ENCODE data around the gene DUT. TPM values are rescaled to one million over a fixed set of nuclear protein-coding genes. Genes with fewer than 3 reads are reported as not detected.
"Not testable (repeated sequence)": the region's sequence is repeated elsewhere in the genome, so short reads cannot be mapped to it uniquely, and the experiment has no call there.

DUT gene
- polyA plus RNA-seq, 4 donors = 162 to 178 (median 168) TPM

DNA sequence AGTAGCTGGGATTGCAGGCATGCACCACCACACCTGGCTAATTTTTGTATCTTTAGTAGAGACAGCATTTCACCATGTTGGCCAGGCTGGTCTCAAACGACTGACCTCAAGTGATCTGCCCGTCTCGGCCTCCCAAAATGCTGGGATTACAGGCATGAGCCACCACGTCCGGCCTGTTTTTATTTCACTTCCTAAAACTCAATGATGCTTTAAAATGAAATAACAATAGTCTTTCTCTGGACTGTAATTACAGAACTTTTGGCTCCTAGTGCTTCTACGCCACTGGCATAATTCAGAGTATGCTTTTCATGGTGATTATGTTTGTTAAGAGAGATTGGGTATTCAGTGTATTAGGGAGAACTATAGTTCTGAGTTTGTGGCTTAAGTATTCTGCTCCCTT lies 5.0 kb upstream of the DUT start:
- DNase-seq (ENCODE audit: low read depth in 4 of 4, low spot score in 3 of 4) = not testable (repeated sequence)

DNA sequence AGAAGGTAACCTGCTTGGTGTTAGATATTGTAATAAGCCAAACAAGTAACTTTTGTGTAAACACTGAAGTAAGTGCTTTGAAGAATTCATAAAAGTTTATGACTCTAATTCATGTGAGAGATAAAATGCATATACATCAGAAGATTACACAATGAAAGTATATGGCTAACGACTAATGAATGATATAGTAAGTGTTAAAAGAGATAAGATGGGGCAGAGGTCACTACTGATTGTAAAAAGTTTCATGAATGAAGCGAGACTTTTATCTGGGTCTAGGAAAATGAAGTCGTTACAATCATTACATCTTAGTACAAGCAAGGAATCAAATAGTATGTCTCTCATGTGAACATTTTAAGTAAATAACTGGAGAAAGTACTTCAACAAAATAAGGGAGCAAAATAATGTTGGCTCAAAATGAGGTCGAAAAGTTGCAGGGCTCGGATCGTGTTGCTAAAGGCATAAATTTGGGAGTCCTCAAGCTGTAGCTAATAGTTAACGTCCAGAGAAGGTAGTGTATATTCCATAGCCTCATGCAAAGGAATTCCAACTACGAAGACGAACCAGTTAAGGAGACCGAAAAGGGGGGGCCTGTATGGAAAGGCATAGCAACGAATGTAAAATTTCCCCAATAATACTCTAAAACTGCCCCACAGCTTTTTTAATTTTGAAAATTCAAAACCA lies 984 bp upstream of the DUT start:
- peak in 1 of 4 donors; percentile 20 for DNase-seq (ENCODE audit: low read depth in 4 of 4, low spot score in 3 of 4)

DNA sequence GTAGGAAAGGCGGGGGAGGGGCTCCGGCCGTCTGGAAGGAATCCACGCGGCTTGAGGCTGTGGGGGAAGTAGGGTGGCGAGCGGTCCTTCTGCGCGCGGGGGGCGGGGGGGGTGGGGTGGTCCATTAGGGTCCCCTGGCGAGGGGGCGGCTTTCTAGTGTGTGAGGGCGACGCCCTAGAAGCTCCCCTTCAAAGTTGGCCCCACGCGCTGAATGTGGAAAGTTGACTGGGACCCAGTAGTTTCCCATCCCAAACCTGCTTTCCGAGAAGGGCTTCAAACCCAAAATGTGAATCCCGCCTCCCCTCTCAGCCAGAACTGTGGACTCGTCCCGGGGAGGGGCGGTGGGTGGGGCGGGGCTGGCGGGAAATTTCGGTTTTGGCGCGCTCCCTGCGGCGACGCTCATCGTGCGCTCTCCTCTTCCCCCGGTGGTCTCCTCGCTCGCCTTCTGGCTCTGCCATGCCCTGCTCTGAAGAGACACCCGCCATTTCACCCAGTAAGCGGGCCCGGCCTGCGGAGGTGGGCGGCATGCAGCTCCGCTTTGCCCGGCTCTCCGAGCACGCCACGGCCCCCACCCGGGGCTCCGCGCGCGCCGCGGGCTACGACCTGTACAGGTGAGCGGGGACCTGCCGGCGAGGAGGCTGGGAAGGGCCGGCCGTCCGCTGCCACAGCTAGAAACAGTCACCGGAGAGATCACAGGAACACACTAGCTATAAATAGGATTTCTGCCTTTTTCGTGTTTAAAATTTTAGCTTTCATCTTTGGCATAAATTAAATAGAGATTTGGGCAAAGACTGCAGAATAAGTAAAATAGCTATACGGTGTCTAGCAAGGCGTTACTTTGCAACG lies 790 bp downstream of the DUT start:
- DNase-seq (ENCODE audit: low read depth in 4 of 4, low spot score in 3 of 4) = peak; percentile 36 to 64 (median 60)

DNA sequence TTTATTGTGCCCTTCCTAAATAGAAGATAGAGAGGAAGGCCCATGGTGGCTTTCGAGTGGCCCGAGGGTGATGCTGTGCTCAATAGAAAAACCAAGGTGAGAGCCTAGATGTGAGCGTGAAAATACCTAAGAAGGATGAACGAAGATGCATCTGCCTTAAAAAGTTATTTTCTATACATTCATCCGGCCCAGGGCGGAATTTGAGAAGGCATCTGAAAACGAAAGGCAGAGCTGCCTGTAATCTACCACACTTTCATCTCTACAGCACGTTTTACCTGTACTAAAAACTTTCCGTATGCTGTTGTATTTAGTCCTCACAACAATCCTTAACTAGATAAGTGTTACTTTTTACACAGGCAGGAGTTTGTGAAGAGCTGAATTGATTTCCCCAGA lies 1.4 kb downstream of the DUT start:
- DNase-seq (ENCODE audit: low read depth in 4 of 4, low spot score in 3 of 4) = no peak

DNA sequence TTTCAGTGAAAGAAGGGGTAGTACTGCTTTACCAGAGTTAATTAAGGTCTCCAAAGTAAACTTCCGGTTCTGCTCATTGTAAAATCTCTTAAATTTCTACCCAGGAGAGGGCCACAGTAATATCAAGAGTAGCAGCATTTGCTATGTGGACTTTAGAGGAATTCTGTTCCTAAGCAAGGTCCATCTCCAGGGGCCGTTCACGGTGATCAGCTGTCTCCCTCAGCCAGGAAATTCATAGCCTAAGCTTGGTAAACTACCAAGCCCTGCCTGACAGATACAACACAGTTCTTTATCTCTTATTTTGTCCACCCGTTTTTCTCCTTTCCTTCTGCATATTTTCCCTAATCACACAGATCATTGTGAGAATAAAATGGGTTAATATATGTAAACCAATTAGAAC lies 2.3 kb downstream of the DUT start:
- DNase-seq (ENCODE audit: low read depth in 4 of 4, low spot score in 3 of 4) = no peak

DNA sequence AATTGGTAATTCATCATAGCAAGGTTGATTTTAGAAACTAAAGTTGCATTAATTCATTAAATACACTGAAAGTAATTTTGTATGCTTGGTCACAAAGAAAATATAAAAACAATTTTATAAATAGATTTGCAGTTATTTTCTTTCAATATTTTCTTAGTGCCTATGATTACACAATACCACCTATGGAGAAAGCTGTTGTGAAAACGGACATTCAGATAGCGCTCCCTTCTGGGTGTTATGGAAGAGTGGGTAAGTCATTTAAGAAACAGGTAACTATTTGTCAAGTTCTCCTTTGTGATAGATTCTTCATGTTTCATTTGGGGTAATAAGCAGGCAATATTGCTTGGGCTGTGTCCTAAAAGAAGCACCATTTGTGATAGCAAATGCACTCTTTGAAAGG lies 3.0 kb downstream of the DUT start:
- no peak for DNase-seq (ENCODE audit: low read depth in 4 of 4, low spot score in 3 of 4)

DNA sequence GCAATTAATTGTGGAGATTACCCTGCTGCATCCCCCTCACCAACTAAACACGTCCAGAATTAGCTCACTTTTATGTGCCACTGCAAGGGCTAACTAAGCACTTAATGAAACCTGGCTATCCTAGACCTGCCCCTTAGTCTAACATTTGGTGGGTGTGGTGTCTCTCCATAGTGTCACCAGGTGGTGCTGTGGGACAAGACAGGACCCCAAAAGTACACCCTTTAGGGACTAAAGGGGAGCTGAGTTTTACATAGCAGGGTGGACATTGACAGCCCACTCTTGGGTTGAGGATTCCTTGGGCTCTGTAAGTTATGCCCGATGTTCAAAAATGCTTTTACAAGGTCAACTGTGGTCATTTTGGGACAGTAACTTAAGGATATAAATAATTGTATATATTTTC lies 5.7 kb downstream of the DUT start:
- no peak for DNase-seq (ENCODE audit: low read depth in 4 of 4, low spot score in 3 of 4)

DNA sequence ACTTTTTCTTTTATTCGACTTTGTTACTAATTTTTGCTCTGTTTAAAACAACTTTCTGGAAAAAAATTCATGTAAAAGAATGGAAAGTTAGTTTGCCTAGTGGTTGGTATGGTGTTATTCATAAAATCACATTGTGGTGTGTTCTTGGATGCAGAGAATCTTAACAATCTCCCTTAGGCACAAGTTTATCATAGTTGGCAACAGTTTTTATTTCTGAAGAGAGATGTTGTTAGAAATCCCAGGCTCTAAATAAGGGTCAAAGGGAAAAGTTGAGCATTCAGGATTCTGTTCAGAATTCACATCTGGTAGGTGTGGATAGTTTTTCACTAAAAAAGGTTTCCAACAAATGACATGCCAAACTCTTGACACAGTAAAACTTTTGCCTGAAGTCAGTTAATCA lies 6.4 kb downstream of the DUT start:
- DNase-seq (ENCODE audit: low read depth in 4 of 4, low spot score in 3 of 4) = no peak

DNA sequence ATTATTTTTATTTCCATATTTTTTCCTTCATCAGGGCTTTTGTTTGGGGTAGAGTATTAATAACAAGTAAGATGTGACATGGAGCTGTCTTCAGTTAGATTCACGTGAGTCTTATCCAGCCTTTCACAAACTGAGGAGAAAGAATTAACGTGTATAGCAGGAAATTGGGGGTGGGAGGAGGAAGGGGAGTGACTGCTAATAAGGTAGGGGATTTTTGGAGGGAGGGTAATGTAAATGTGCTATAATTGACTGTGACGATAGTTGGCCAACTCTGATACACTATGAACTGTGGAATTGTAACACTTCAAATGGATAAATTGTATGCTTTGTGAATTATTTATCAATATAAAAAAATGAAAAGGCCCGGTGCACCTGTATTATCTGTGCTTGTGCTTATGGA lies 8.9 kb downstream of the DUT start:
- no peak for DNase-seq (ENCODE audit: low read depth in 4 of 4, low spot score in 3 of 4)

DNA sequence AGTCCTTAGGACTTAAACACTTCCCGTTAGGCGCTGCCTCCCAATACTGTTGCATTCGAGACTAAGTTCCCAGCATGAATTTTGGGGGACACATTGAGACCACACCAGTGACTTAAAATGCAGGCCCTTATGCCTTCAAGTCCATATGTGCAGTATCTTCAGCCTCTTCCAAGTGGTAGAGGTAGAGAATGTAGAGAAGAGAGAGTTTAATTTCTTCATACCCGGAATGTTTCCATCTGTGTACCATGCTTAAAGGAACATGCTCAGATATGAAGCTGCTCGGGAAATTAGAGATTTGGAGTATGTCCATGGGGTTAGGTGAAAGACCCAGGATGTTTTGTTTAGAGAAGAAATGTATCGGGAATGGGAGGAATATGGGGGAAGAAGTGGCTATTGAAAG lies 12.6 kb downstream of the DUT start:
- no peak for DNase-seq (ENCODE audit: low read depth in 4 of 4, low spot score in 3 of 4)

DNA sequence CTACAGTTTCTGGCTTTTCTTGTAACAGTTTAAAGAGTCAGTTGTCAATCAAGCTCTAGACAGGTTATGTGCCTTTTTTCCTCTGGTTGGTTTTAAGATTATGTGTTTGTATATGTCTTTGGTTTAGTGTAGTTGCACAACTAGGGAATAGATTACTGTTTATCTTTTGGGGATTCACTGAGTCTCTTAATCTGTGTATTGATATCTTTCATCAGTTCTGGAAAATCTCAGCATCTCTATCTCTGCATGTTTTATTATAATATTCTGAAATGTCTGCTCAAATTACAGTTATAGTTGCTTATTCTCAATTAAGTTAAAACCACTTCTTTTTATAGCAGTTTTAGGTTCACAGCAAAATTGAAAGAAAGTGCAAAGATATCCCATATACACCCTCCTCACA lies 14.3 kb downstream of the DUT start:
- no peak for DNase-seq (ENCODE audit: low read depth in 4 of 4, low spot score in 3 of 4)

DNA sequence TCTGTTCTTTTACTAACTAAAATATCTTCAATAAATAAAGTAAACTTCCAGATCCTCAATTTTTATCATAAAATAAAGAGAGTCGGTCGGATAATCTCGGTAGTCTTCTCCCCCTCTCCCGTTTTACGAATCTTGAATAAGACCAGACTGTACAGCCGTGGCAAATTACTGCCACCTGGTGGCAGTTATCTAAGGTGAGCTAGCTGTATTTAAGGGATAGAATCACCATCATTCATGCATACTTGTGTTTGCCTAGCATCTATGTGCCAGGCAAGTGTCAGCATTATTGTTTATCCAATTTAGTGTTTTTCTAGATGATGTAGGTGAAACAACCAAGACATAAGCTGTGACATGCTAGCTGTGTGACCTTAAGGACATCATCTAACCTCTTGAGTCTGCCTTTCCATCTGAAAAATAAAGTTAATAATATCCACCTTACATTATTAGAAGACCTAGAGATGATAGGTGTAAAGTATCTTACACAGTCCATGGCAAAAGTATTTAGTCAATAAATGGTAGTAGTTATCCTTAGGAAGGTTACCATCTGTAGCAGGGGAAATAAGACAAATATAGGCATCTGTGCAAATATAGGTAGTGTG lies 21.3 kb downstream of the DUT start:
- peak in 2 of 4 donors; percentile 49 to 50 for DNase-seq (ENCODE audit: low read depth in 4 of 4, low spot score in 3 of 4)

DNA sequence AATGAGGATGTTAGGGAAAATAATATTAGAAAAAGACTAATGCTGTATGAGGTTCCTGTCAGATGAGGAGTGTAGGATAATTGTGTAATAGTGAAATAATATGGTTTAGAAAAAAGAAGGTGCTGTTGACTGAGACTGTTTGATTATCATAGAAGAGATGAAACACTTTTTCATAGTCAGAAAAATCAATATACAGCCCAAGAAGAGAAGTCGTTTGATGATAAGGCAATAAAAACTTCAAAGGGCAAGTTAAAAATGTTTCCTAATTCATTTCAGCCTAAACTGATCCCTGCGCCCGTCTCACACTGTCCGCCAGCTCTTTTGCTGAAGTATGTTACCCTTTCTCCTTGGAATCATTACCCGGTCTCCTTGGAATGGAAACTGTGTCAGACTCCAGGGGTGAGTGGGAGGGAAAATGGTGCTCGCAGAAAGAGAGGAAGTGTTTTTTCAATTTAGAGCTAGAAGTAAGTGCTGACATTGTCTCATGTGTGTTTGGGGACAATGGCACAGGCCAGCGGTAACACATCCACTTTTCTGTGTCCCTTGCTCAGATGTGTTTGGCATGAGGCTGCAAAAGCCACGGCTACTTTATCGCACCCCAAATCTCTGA lies 23.6 kb downstream of the DUT start:
- no peak for DNase-seq (ENCODE audit: low read depth in 4 of 4, low spot score in 3 of 4)

DNA sequence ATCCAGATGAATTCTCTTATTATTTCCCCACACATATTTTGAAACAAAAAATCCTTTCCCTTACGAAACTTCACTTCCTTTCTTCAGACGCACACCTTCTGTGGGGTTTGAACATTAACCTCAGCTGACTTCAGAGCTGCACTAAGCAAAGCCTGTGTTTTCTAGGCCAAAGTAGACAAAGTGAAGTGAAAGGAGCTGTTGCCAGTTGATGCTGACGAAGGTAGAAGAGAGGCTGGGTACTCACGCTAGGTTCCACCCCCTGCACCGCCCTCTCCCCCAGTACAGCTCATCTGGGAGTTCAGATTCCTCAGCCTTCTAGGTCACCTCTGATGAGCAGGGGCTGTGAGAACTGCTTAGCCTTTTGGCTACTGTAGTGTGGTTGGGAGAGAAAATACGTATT lies 24.1 kb downstream of the DUT start:
- no peak for DNase-seq (ENCODE audit: low read depth in 4 of 4, low spot score in 3 of 4)

DNA sequence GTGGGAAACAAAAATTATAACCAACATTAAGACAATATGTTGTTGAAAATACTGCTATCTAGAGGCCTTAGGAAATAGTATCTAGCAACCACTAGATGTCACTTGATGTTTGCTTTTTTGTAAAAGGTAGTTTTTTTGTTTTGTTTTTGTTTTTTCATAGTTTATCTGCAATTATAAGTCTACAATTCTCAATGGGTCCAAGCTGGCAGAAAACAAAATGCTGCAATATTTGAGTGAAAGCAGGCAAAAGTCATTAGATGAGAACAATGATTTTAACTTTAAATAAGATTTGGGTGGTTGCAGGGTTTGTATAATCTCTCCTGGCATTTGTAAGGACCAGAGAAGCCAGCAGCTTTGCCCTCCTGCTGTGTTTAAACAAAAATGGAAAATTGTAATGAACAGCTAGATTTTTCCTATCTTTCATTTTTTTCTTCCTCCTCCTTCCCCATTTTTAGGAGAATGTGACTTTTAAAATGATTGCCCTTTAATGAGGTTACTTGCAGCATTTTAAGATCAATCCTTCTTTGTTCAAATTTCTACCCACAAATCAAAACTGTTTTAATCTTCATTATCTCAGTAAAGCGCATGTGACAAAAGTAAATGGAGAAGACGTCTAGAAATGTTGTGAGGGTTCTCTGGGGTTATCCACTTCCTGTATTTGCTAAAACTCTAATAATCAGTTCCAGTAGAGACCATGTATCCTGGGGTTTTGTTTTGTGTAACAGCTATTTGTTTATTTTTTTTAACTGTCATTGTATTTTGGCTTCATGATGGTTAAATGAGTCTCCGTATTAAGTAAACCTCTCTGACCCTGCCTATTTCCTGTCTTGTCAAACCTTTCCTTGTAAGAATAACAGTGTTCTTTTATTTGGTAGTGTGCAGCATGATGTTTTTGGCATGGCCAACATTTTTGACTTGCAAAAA lies 27.3 kb downstream of the DUT start:
- peak in 2 of 4 donors; percentile 14 to 21 for DNase-seq (ENCODE audit: low read depth in 4 of 4, low spot score in 3 of 4)

DNA sequence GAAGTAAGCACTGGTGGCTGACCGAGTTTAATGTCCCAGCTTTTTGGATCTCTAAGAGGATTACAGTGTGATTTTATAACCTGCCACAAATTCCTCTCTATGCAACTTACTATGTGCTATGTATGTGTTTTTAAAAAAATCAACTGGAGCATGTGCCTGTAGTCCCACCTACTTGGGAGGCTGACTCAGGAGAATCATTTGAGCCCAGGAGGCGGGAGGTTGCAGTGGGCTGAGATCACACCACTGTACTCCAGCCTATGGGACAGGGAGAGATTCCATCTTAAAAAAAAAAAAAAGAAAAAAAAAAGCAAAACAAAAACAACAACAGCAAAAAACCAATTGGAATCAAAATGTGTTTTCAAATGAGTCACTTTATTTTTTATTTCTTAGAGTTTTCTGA lies 29.6 kb downstream of the DUT start:
- no peak for DNase-seq (ENCODE audit: low read depth in 4 of 4, low spot score in 3 of 4)

DNA sequence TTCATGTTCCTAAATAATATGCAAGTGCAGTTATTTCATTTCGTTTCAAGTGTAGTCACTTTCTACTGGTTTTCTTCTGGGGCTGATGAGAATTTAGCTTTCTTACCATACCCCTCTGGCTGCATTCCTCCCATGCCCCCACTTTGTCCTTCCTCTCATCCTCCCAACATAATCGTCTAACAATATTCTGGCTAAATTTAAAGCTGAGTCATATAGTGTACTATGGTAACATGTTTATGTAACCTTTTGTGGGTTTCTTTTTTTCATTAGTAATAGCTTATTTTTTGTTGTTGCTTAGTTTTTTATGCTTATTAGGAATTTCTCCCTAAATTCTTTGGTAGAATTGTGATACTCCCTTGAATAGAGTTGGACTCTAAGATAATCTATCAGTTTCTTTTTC lies 30.5 kb downstream of the DUT start:
- no peak for DNase-seq (ENCODE audit: low read depth in 4 of 4, low spot score in 3 of 4)

DNA sequence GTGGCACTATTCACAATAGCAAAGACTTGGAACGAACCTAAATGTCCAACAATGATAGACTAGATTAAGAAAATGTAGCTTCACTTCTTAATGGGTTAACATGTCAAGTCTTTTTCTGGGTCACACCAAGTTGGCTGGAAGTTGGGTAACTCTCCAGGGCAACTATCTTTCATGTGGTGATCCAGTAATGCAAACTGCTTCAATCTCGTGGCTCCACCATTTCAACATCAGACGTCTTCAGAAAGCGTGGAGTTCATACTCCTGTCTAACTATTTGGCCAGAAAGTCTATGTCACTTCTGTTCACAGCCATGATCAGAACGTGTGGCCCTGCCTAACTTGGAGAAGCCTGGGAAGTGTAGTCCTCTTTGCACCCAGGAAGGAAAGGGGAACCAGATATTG lies 32.2 kb downstream of the DUT start:
- DNase-seq (ENCODE audit: low read depth in 4 of 4, low spot score in 3 of 4) = no peak

DNA sequence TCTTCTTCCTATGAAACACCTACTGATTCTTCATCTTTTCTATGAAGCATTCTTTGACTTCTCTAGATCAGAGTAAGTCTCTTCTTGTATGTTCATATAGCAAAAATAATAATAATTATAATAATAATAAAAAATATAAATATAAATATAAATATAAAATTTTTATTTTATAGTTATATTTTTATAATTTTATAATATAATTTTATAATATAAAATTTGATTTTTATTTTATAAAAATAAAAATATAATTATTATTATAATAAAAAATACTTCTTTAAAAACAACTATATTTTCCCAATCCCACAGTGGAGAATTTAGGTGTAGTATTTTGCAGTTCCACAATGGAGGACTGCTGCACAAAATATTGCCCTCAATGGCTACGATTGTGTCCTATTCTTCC lies 34.3 kb downstream of the DUT start:
- no peak for DNase-seq (ENCODE audit: low read depth in 4 of 4, low spot score in 3 of 4)

DNA sequence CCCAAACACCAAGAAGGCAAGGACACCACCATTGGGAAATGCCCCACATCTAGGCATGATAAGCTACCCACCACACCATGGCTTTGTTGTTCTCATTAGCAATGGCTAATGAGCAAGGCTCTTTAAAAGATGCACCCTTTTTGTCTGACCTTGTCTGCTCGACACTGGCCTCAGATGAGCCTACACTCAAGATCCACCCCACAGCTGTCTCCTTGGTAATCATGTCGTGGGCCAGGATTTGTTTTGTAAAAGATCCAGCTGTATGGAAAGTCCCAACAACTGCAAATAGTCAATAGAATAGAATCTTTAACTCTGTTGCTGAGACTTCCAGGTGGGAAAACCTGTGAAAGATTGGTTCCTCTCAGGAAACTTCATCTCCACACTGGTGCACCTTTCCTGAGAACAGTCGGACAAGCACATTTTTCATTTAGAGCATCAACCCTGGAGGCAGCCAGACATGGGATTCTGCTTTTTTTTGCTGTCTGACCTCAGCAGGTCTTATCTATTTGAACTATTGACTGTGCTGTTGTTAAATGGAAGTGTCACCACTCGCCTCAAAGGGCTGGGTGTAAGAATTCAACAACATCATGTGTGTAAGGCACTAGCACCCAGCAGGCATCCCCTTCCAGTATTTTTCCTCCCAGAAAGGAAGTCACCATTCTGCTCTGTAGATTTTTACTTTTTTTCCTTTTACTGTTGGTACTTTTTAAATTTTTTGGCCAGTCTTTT lies 35.5 kb downstream of the DUT start:
- no peak for DNase-seq (ENCODE audit: low read depth in 4 of 4, low spot score in 3 of 4)

Measured in right renal pelvis (tissue), 4 donors.